Endothelial cell of umbilical vein (primary cell): ENCODE results near the gene SUCLG2. TPM values are rescaled to one million over a fixed set of nuclear protein-coding genes. Genes with fewer than 3 reads are reported as not detected.

ENCODE experiments used
- BruUV-seq: library from RNA; stranded (reverse); fragments of 400-500 nt; replicated peaks from 2 replicates; lab custom pipeline; 2021; lab: Mats Ljungman, UMichigan
- CTCF ChIA-PET: fragments of 300-600, 350-600 bp; sonication (Branson Sonifier 250); formaldehyde crosslinking; loops from one replicate; lab custom pipeline; 2021; ENCODE audit warnings: antibody characterized with exemption, inconsistent platforms; lab: Charles Lee
- POLR2A ChIA-PET: fragments of 300-600, 350-600 bp; sonication (Branson Sonifier 250); formaldehyde crosslinking; loops from one replicate; lab custom pipeline; 2021; ENCODE audit warnings: antibody characterized with exemption, inconsistent platforms; lab: Charles Lee
- DNase-seq: peaks from one replicate; pipeline ENCODE4 v3.0.0-alpha.2; 2011; ENCODE audit warnings: low read depth, low spot score
- FAIRE-seq: peaks from 2 replicates; lab custom pipeline; 2011; peaks lifted over from hg19 to GRCh38; lab: Jason Lieb, UNC
- H2AFZ ChIP-seq: 2 replicates; pipeline ENCODE4 v1.6.0; 2012; ENCODE audit warnings: low read depth, low read length, control low read depth, inconsistent platforms
- H3K27ac ChIP-seq: 2 replicates; pipeline ENCODE4 v1.5.1; 2011; ENCODE audit warnings: low read depth, mild to moderate bottlenecking, control low read depth, low read length, moderate library complexity; ENCODE audit not compliant: insufficient read depth
- H3K27me3 ChIP-seq, 2 experiments: 2 replicates each; pipeline versions ENCODE4 v1.6.0 to v1.6.1; 2011; ENCODE audit warnings: low read length in 2 of 2, mixed read lengths in 1 of 2; ENCODE audit not compliant: control insufficient read depth in 2 of 2, insufficient read depth in 2 of 2
- H3K36me3 ChIP-seq, 2 experiments: 2 replicates in 1 of 2; 3 replicates in 1 of 2; pipeline ENCODE4 v1.5.1; 2011; ENCODE audit warnings: low read length in 2 of 2, mild to moderate bottlenecking in 1 of 2, moderate library complexity in 1 of 2; ENCODE audit not compliant: control insufficient read depth in 2 of 2, insufficient read depth in 2 of 2; ENCODE audit errors: extremely low read depth in 1 of 2
- H3K4me1 ChIP-seq: 3 replicates; pipeline ENCODE4 v1.5.1; 2011; ENCODE audit warnings: mild to moderate bottlenecking, low read length; ENCODE audit not compliant: control insufficient read depth, insufficient read depth; ENCODE audit errors: extremely low read depth
- H3K4me2 ChIP-seq: 2 replicates; pipeline ENCODE4 v1.6.1; 2011; ENCODE audit warnings: low read length, control low read depth, mixed read lengths; ENCODE audit not compliant: insufficient read depth
- H3K4me3 ChIP-seq, 3 experiments: fragments of 200-600 bp in 1 of 3; sonication (generic), shearing (Covaris generic) in 1 of 3; replicated peaks in 1 of 3; 2 replicates each; pipeline ENCODE4 v1.5.1; 2011 to 2016; ENCODE audit warnings: control low read depth in 3 of 3, low read length in 3 of 3, mild to moderate bottlenecking in 2 of 3, inconsistent platforms in 1 of 3, low read depth in 1 of 3, moderate library complexity in 1 of 3; ENCODE audit not compliant: insufficient read depth in 1 of 3
- H3K79me2 ChIP-seq: 2 replicates; pipeline ENCODE4 v1.6.0; 2012; ENCODE audit warnings: low read length, inconsistent platforms; ENCODE audit not compliant: control insufficient read depth, insufficient read depth
- H3K9ac ChIP-seq: replicated peaks from 2 replicates; pipeline ENCODE3; 2011; ENCODE audit warnings: low read length, control low read depth; ENCODE audit not compliant: insufficient read depth; ENCODE audit errors: extremely low read depth
- H3K9me1 ChIP-seq: replicated peaks from 3 replicates; pipeline ENCODE4 v1.6.0; 2011; ENCODE audit warnings: mild to moderate bottlenecking, low read length; ENCODE audit not compliant: control insufficient read depth, insufficient read depth; ENCODE audit errors: extremely low read depth
- H3K9me3 ChIP-seq: replicated peaks from 2 replicates; pipeline ENCODE4 v1.5.1; 2012; ENCODE audit warnings: low read length, inconsistent platforms; ENCODE audit not compliant: control insufficient read depth, insufficient read depth
- H4K20me1 ChIP-seq: replicated peaks from 2 replicates; pipeline ENCODE3; 2011; ENCODE audit warnings: mild to moderate bottlenecking, low read length; ENCODE audit not compliant: control insufficient read depth, insufficient read depth; ENCODE audit errors: extremely low read depth
- EZH2 ChIP-seq: IDR thresholded peaks from 2 replicates; pipeline ENCODE4 v1.6.1; 2012; ENCODE audit warnings: borderline replicate concordance, low read depth, mild to moderate bottlenecking, moderate library complexity, low read length, inconsistent platforms; ENCODE audit not compliant: severe bottlenecking
- FOS ChIP-seq: IDR thresholded peaks from 2 replicates; pipeline ENCODE4 v1.6.1; 2011; ENCODE audit warnings: mild to moderate bottlenecking, low read length, moderate library complexity, borderline replicate concordance; ENCODE audit not compliant: insufficient read depth
- GATA2 ChIP-seq: IDR thresholded peaks from 2 replicates; pipeline ENCODE4 v1.7.0; 2011; ENCODE audit warnings: low read depth, mild to moderate bottlenecking, moderate library complexity, mixed read lengths, low read length; ENCODE audit not compliant: insufficient read length, insufficient read depth
- JUN ChIP-seq: IDR thresholded peaks from 2 replicates; pipeline ENCODE4 v1.6.1; 2011; ENCODE audit warnings: borderline replicate concordance, low read depth; ENCODE audit not compliant: insufficient read length, insufficient read depth
- MAX ChIP-seq: IDR thresholded peaks from 2 replicates; pipeline ENCODE4 v1.6.1; 2011; ENCODE audit not compliant: insufficient read depth, insufficient read length
- MYC ChIP-seq: IDR thresholded peaks from one replicate; pipeline ENCODE4 v1.6.1; 2011; ENCODE audit warnings: mild to moderate bottlenecking, low read depth, low read length
- POLR2A ChIP-seq: IDR thresholded peaks from 2 replicates; pipeline ENCODE4 v1.6.1; 2012; ENCODE audit warnings: low read depth, mild to moderate bottlenecking, control low read depth, low read length
- POLR2AphosphoS5 ChIP-seq: IDR thresholded peaks from 2 replicates; pipeline ENCODE4 v1.6.1; 2012; ENCODE audit warnings: low read depth, mild to moderate bottlenecking, control low read depth, low read length, moderate library complexity; ENCODE audit not compliant: insufficient read depth
- dilution Hi-C: fragments of 300-500 bp; cut with MboI; formaldehyde crosslinking; loops from one replicate; pipeline ENCODE4 v1.15.0; 2019; ENCODE audit warnings: low sequenced_read_pairs; ENCODE audit not compliant: extremely low pct_ligation_motif_present
- intact Hi-C: fragments of 100-400 bp; cut with micrococcal nuclease; formaldehyde crosslinking; loops from one replicate; pipeline ENCODE4 v1.10.0; 2022
- polyA plus RNA-seq, 4 experiments: library from polyadenylated mRNA; depleted of rRNA in 3 of 4; stranded (reverse) in 3 of 4; unstranded in 1 of 4; fragments of >200 nt; gene quantifications; 2 replicates each; pipeline versions ENCODE4 v1.2.1 to v1.2.3, GENCODE V29; 2011 to 2012; ENCODE audit warnings: missing spikeins in 1 of 4
- total RNA-seq: library from RNA; stranded (reverse); gene quantifications from 2 replicates; pipeline ENCODE4 v1.2.3, GENCODE V29; 2021
- TF ChIP-seq, protein P1 (sequence below), 2 donors: IDR thresholded peaks; 1 replicate in 1 of 2; 2 replicates in 1 of 2; pipeline ENCODE4 v1.5.1; 2011; ENCODE audit warnings: low read length in 2 of 2, mild to moderate bottlenecking in 2 of 2, moderate library complexity in 2 of 2, control low read depth in 1 of 2, inconsistent platforms in 1 of 2, low read depth in 1 of 2; ENCODE audit not compliant: insufficient read depth in 1 of 2; ENCODE audit errors: extremely low read depth in 1 of 2

The SUCLG2 gene
- total and polyA plus RNA-seq, 2 donors (not counting 3 experiments of a cell fraction or from before 2014, with no cell fraction given) = 8.1 to 38.3 TPM

- DNase-seq = no peak
- no peak for FAIRE-seq
- Histone ChIP-seq H3K4me3 (no peak overlapping the region), H4K20me1 (no peaks in the 10 kb centered on the region), H3K9ac (no peak overlapping the region), H3K36me3 (no peaks in the 10 kb centered on the region), H3K4me1 (peaks cover 20% of the 10 kb centered on the region), H3K4me2 (no peak overlapping the region), H3K79me2 (no peaks in the 10 kb centered on the region), H3K9me1 (no peaks in the 10 kb centered on the region), H2AFZ (no peak overlapping the region), H3K27me3 (no peaks in the 10 kb centered on the region), H3K9me3 (no peaks in the 10 kb centered on the region), H3K27ac (no peak overlapping the region)
- dilution Hi-C loops = no loop called here
- TF ChIP-seq GATA2 (no peak), MAX (no peak), JUN (no peak), POLR2AphosphoS5 (no peak), EZH2 (no peak), MYC (no peak), FOS (no peak), POLR2A (no peak)
- TF ChIP-seq, protein P1, sequence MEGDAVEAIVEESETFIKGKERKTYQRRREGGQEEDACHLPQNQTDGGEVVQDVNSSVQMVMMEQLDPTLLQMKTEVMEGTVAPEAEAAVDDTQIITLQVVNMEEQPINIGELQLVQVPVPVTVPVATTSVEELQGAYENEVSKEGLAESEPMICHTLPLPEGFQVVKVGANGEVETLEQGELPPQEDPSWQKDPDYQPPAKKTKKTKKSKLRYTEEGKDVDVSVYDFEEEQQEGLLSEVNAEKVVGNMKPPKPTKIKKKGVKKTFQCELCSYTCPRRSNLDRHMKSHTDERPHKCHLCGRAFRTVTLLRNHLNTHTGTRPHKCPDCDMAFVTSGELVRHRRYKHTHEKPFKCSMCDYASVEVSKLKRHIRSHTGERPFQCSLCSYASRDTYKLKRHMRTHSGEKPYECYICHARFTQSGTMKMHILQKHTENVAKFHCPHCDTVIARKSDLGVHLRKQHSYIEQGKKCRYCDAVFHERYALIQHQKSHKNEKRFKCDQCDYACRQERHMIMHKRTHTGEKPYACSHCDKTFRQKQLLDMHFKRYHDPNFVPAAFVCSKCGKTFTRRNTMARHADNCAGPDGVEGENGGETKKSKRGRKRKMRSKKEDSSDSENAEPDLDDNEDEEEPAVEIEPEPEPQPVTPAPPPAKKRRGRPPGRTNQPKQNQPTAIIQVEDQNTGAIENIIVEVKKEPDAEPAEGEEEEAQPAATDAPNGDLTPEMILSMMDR (IDR thresholded peaks at IDR 0.05; ENCODE audit: extremely low read depth in 1 of 2, insufficient read depth in 1 of 2, low read depth in 1 of 2, low read length in 2 of 2) = no peak
- CTCF ChIA-PET = interaction anchor here (0.7 to 1.4 kb wide), 5 partner anchors 13 to 230 kb away, joined by 3 to 4 read pairs (median 3); no protein-coding TSS in a partner anchor
- POLR2A ChIA-PET = no interaction called here
- intact Hi-C loops = no loop called here
- BruUV-seq = no TSS peak
These were observed 40.2 kb downstream of the SUCLG2 start for GRCh38 chr3:67614195-67614594.
